Activated CD8-positive, alpha-beta memory T cell treated with anti-CD3 and anti-CD28 coated beads, Interleukin-2, amount 50 U/mL, for 24 hours (primary cell): ENCODE measurements around the gene TRPM8.

Experiments used
- DNase-seq: peaks from one replicate; pipeline ENCODE4 v3.0.0-alpha.2; 2020; ENCODE audit errors: extremely low read depth

The TRPM8 gene

GRCh38 chr2:233974530-233975071 lies 57.4 kb downstream of the TRPM8 start:
- DNase-seq = no peak

- DNase-seq = no peak
Observed at GRCh38 chr2:233976087-233976486, 58.9 kb downstream of the TRPM8 start.

GRCh38 chr2:233976690-233977294 lies 59.6 kb downstream of the TRPM8 start:
- DNase-seq = no peak

- no peak for DNase-seq
Observed at GRCh38 chr2:233977296-233977837, 60.2 kb downstream of the TRPM8 start.

- no peak for DNase-seq
Observed at GRCh38 chr2:233979748-233980147, 62.6 kb downstream of the TRPM8 start.

GRCh38 chr2:233980955-233981561 lies 63.9 kb downstream of the TRPM8 start:
- no peak for DNase-seq

- no peak for DNase-seq
Observed at GRCh38 chr2:233981574-233982420, 64.6 kb downstream of the TRPM8 start.

- DNase-seq = no peak
Observed at GRCh38 chr2:233982421-233983121, 65.4 kb downstream of the TRPM8 start.

- no peak for DNase-seq
Observed at GRCh38 chr2:233983445-233983844, 66.3 kb downstream of the TRPM8 start.

- DNase-seq = no peak
Observed at GRCh38 chr2:233988581-233988980, 71.4 kb downstream of the TRPM8 start.

- no peak for DNase-seq
Observed at GRCh38 chr2:233989221-233989858, 72.2 kb downstream of the TRPM8 start.

- no peak for DNase-seq
Observed at GRCh38 chr2:233990261-233990798, 73.2 kb downstream of the TRPM8 start.

- DNase-seq = no peak
Observed at GRCh38 chr2:233991196-233991595, 74.0 kb downstream of the TRPM8 start.

GRCh38 chr2:233992513-233993217 lies 75.5 kb downstream of the TRPM8 start:
- no peak for DNase-seq

- no peak for DNase-seq
Observed at GRCh38 chr2:233993461-233993860, 76.3 kb downstream of the TRPM8 start.

GRCh38 chr2:233994151-233994550 lies 77.0 kb downstream of the TRPM8 start:
- no peak for DNase-seq

GRCh38 chr2:233996000-233996399 lies 78.8 kb downstream of the TRPM8 start:
- DNase-seq = no peak

GRCh38 chr2:233996461-233996860 lies 79.3 kb downstream of the TRPM8 start:
- no peak for DNase-seq

GRCh38 chr2:233997707-233998106 lies 80.5 kb downstream of the TRPM8 start:
- DNase-seq = no peak

- DNase-seq = no peak
Observed at GRCh38 chr2:233999182-233999581, 82.0 kb downstream of the TRPM8 start.
